GM12878 (cell line): ENCODE measurements around the gene DYNLT2. TPM values are rescaled to one million over a fixed set of nuclear protein-coding genes. Genes with fewer than 3 reads are reported as not detected.

Experiments used
- ATAC-seq: fragments of 200-7000 bp; cut with Tn5 transposase; 3 replicates; pipeline ENCODE4 v1.9.1; 2020; ENCODE audit warnings: mild to moderate bottlenecking, moderate library complexity
- BruUV-seq: library from RNA; stranded (reverse); fragments of 400-500 nt; replicated peaks from 2 replicates; lab custom pipeline; 2021; lab: Mats Ljungman, UMichigan
- CTCF ChIA-PET: fragments of 300-600 bp; sonication (Branson Sonifier 250); formaldehyde crosslinking; extraction: SDS; loops from one replicate; lab custom pipeline; 2021; ENCODE audit warnings: inconsistent platforms; lab: Yijun Ruan, JAX
- POLR2A ChIA-PET: fragments of 350-600 bp; formaldehyde crosslinking; extraction: SDS; loops from one replicate; lab custom pipeline; 2021; ENCODE audit warnings: inconsistent platforms; lab: Charles Lee
- RAD21 ChIA-PET: fragments of 300-600 bp; sonication (Branson Sonifier 250); formaldehyde crosslinking; loops from one replicate; lab custom pipeline; 2023; ENCODE audit warnings: antibody characterized with exemption; ENCODE audit not compliant: unreplicated experiment; lab: Charles Lee
- SMC1A ChIA-PET: fragments of 300-600 bp; sonication (Branson Sonifier 250); formaldehyde crosslinking; loops from one replicate; lab custom pipeline; 2023; ENCODE audit not compliant: unreplicated experiment, uncharacterized antibody; lab: Charles Lee
- DNase-seq: peaks from one replicate; pipeline ENCODE4 v3.0.0-alpha.2; 2011; ENCODE audit warnings: low read depth, low spot score
- FAIRE-seq: peaks from 3 replicates; lab custom pipeline; 2011; peaks lifted over from hg19 to GRCh38; lab: Jason Lieb, UNC
- H2AFZ ChIP-seq: 2 replicates; pipeline ENCODE4 v1.6.0; 2011; ENCODE audit warnings: low read depth, low read length, control low read depth; ENCODE audit not compliant: control insufficient read depth
- H3K27ac ChIP-seq: 2 replicates; pipeline ENCODE4 v1.5.1; 2011; ENCODE audit warnings: control low read depth; ENCODE audit not compliant: control insufficient read depth, insufficient read depth
- H3K27me3 ChIP-seq, 2 experiments: replicated peaks in 1 of 2; 2 replicates each; pipeline versions ENCODE4 v1.6.0 to v1.6.1; 2011; ENCODE audit warnings: low read length in 1 of 2; ENCODE audit not compliant: control insufficient read depth in 2 of 2, insufficient read depth in 2 of 2
- H3K36me3 ChIP-seq, 2 experiments: 2 replicates each; pipeline ENCODE4 v1.5.1; 2011; ENCODE audit warnings: low read length in 1 of 2; ENCODE audit not compliant: control insufficient read depth in 2 of 2, insufficient read depth in 2 of 2
- H3K4me1 ChIP-seq: 2 replicates; pipeline ENCODE4 v1.6.1; 2011; ENCODE audit warnings: mild to moderate bottlenecking, low read length, moderate library complexity, mixed read lengths; ENCODE audit not compliant: control insufficient read depth, insufficient read depth
- H3K4me2 ChIP-seq: 2 replicates; pipeline ENCODE4 v1.6.0; 2011; ENCODE audit warnings: control low read depth; ENCODE audit not compliant: control insufficient read depth, insufficient read depth
- H3K4me3 ChIP-seq: fragments of 200-600 bp; sonication (generic); 2 replicates; pipeline ENCODE4 v1.5.1; 2016
- H3K79me2 ChIP-seq: 2 replicates; pipeline ENCODE4 v1.6.0; 2011; ENCODE audit warnings: low read length; ENCODE audit not compliant: control insufficient read depth, insufficient read depth
- H3K9ac ChIP-seq: 2 replicates; pipeline ENCODE4 v1.8.0; 2011; ENCODE audit warnings: low read length, control low read depth, mixed read lengths; ENCODE audit not compliant: control insufficient read depth, insufficient read depth
- H3K9me3 ChIP-seq: replicated peaks from 3 replicates; pipeline ENCODE4 v1.5.1; 2011; ENCODE audit warnings: mild to moderate bottlenecking, low read length; ENCODE audit not compliant: control insufficient read depth, insufficient read depth
- H4K20me1 ChIP-seq: 2 replicates; pipeline ENCODE4 v1.6.0; 2011; ENCODE audit not compliant: control insufficient read depth, insufficient read depth
- ASH2L ChIP-seq: fragments of 300-600, 200-600 bp; sonication (generic); IDR thresholded peaks from 2 replicates; pipeline ENCODE4 v1.6.1; 2017; ENCODE audit warnings: low read depth, mild to moderate bottlenecking, borderline replicate concordance
- BRCA1 ChIP-seq: IDR thresholded peaks from 2 replicates; pipeline ENCODE4 v1.6.1; 2011; ENCODE audit warnings: low read depth, low read length, improper control_type of control experiment
- CHD1 ChIP-seq: IDR thresholded peaks from 2 replicates; pipeline ENCODE4 v1.6.1; 2012; ENCODE audit warnings: low read depth, low read length, improper control_type of control experiment
- FOXM1 ChIP-seq: IDR thresholded peaks from 2 replicates; pipeline ENCODE4 v1.6.1; 2012; ENCODE audit warnings: low read depth, mild to moderate bottlenecking, inconsistent platforms, low read length, moderate library complexity
- HDAC2 ChIP-seq: fragments of 200-600 bp; sonication (generic); IDR thresholded peaks from 2 replicates; pipeline ENCODE4 v1.6.1; 2017
- KLF5 ChIP-seq: fragments of 450-650 bp; IDR thresholded peaks from 2 replicates; pipeline ENCODE4 v1.6.1; 2014; ENCODE audit warnings: mild to moderate bottlenecking; ENCODE audit not compliant: partially characterized antibody
- MXI1 ChIP-seq: fragments of 150-350 bp; IDR thresholded peaks from 2 replicates; pipeline ENCODE4 v1.6.1; 2011; ENCODE audit warnings: low read depth, mild to moderate bottlenecking, inconsistent platforms, low read length, improper control_type of control experiment
- RELA ChIP-seq: fragments of 450-650 bp; IDR thresholded peaks from 2 replicates; pipeline ENCODE4 v1.8.0; 2014; ENCODE audit warnings: borderline replicate concordance; ENCODE audit not compliant: partially characterized antibody
- STAT1 ChIP-seq: fragments of 450-650 bp; conservative IDR thresholded peaks from 2 replicates; pipeline ENCODE4 v1.6.1; 2014; ENCODE audit warnings: antibody characterized with exemption, mild to moderate bottlenecking
- TCF12 ChIP-seq: IDR thresholded peaks from 2 replicates; pipeline ENCODE4 v1.6.1; 2011; ENCODE audit warnings: low read depth, mild to moderate bottlenecking, low read length
- WGBS: methylation state at CpG from one replicate; pipeline ENCODE4 v1.1.6; 2016; ENCODE audit warnings: low lambda C conversion rate; ENCODE audit not compliant: insufficient replicate concordance, insufficient coverage; ENCODE audit errors: missing lambda C conversion rate; 5-methylcytosine and 5-hydroxymethylcytosine counted together
- in situ Hi-C: fragments of 300-500 bp; cut with MboI; formaldehyde crosslinking; loops from 9 replicates; pipeline ENCODE4 v1.14.3; 2018; ENCODE audit warnings: mixed read lengths
- intact Hi-C: fragments of 100-400 bp; cut with micrococcal nuclease; formaldehyde crosslinking; loops from one replicate; pipeline ENCODE4 v1.14.2; 2022; ENCODE audit not compliant: unreplicated experiment
- polyA plus RNA-seq, 11 experiments: library from polyadenylated mRNA; depleted of rRNA in 4 of 11; unstranded in 6 of 11; stranded (reverse) in 5 of 11; fragments of >200 nt; fragmentation: Nextera tagmentation in 4 of 11; fragmentation: Illumina TruSeq in 1 of 11; extraction: Ambion mirVana in 4 of 11; extraction: Trizol in 1 of 11; gene quantifications; 1 replicate in 1 of 11; 2 replicates in 10 of 11; pipeline versions ENCODE4 v1.2.1 to v1.2.3, GENCODE V29; 2011 to 2016; ENCODE audit warnings: inconsistent platforms in 2 of 11, missing spikeins in 2 of 11, low read depth in 1 of 11
- total RNA-seq, 4 experiments: library from RNA; depleted of rRNA in 3 of 4; stranded (reverse); fragments of >200 nt in 3 of 4; fragmentation: Illumina TruSeq in 1 of 4; extraction: Trizol in 1 of 4; gene quantifications; 2 replicates each; pipeline versions ENCODE4 v1.2.1 to v1.2.3, GENCODE V29; 2013 to 2021
- TF ChIP-seq, protein P1 (sequence below): fragments of 450-650 bp; formaldehyde crosslinking; IDR thresholded peaks from 2 replicates; pipeline ENCODE4 v1.4.0; 2020; ENCODE audit warnings: mild to moderate bottlenecking, moderate library complexity
- TF ChIP-seq, protein P2 (sequence below): fragments of 450-650 bp; IDR thresholded peaks from 2 replicates; pipeline ENCODE4 v1.6.1; 2017; ENCODE audit warnings: low read depth, mild to moderate bottlenecking, moderate library complexity
- TF ChIP-seq, protein P3 (sequence below): fragments of 450-650 bp; IDR thresholded peaks from 2 replicates; pipeline ENCODE4 v1.6.1; 2017; ENCODE audit warnings: mild to moderate bottlenecking, moderate library complexity

DYNLT2 gene
- total and polyA plus RNA-seq, 10 of the 15 experiments (the other 5 are each of a cell fraction or from before 2014, with no cell fraction given): 2.2 to 5.9 (median 5.4) TPM

DNA sequence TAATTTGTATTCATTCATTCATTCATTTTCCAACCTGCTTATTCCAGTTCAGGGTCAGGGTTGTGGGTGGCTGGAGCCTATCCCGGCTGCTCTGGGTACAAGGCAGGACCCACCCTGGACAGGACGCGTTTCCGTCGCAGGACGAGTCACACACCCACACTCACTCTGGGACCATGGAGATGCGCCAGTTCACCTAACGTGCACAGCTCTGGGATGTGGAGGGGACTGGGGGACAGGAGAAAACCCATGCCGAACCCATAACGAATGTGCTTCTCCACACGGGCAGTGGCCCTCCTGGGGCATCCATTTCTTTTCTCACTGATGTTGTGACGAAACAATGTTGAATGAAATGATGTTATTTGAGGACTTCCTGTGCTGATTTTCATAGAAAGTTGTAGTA, 26.5 kb upstream of the DYNLT2 start:
- ChIA-PET CTCF (interaction anchor here (0.8 kb wide), 1 partner anchor 12 kb away, joined by 3 read pairs; no protein-coding TSS in a partner anchor), RAD21 (no interaction called here), SMC1A (no interaction called here), POLR2A (no interaction called here)
- no peaks in the 10 kb centered on the region for H3K27me3 ChIP-seq
- 91% methylated on average over 12 of the region's 12 CpGs for WGBS
- no TSS peak for BruUV-seq
- no peaks in the 10 kb centered on the region for H3K4me1 ChIP-seq
- no peak for DNase-seq
- peaks cover 6 to 15% of the 10 kb centered on the region in 2 experiments for H3K36me3 ChIP-seq
- in situ Hi-C loops: no loop called here
- H3K4me2 ChIP-seq: no peak overlapping the region
- no peaks in the 10 kb centered on the region for H3K79me2 ChIP-seq
- H2AFZ ChIP-seq: no peak overlapping the region
- no peaks in the 10 kb centered on the region; the same call in 2 of the 3 replicates for H3K9me3 ChIP-seq
- no peak for ATAC-seq
- H3K9ac ChIP-seq: no peak overlapping the region
- H4K20me1 ChIP-seq: no peaks in the 10 kb centered on the region
- no peak for FAIRE-seq
- no peak overlapping the region for H3K27ac ChIP-seq
- no peak overlapping the region for H3K4me3 ChIP-seq
- intact Hi-C loops: no loop called here
- TF ChIP-seq STAT1 (no peak), KLF5 (no peak), MXI1 (no peak), TCF12 (no peak), FOXM1 (no peak), CHD1 (no peak), BRCA1 (no peak), RELA (no peak), HDAC2 (no peak), ASH2L (no peak)
- TF ChIP-seq, protein P1, sequence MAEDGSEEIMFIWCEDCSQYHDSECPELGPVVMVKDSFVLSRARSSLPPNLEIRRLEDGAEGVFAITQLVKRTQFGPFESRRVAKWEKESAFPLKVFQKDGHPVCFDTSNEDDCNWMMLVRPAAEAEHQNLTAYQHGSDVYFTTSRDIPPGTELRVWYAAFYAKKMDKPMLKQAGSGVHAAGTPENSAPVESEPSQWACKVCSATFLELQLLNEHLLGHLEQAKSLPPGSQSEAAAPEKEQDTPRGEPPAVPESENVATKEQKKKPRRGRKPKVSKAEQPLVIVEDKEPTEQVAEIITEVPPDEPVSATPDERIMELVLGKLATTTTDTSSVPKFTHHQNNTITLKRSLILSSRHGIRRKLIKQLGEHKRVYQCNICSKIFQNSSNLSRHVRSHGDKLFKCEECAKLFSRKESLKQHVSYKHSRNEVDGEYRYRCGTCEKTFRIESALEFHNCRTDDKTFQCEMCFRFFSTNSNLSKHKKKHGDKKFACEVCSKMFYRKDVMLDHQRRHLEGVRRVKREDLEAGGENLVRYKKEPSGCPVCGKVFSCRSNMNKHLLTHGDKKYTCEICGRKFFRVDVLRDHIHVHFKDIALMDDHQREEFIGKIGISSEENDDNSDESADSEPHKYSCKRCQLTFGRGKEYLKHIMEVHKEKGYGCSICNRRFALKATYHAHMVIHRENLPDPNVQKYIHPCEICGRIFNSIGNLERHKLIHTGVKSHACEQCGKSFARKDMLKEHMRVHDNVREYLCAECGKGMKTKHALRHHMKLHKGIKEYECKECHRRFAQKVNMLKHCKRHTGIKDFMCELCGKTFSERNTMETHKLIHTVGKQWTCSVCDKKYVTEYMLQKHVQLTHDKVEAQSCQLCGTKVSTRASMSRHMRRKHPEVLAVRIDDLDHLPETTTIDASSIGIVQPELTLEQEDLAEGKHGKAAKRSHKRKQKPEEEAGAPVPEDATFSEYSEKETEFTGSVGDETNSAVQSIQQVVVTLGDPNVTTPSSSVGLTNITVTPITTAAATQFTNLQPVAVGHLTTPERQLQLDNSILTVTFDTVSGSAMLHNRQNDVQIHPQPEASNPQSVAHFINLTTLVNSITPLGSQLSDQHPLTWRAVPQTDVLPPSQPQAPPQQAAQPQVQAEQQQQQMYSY (CRISPR knock-in tag): no peak
- TF ChIP-seq, protein P2, sequence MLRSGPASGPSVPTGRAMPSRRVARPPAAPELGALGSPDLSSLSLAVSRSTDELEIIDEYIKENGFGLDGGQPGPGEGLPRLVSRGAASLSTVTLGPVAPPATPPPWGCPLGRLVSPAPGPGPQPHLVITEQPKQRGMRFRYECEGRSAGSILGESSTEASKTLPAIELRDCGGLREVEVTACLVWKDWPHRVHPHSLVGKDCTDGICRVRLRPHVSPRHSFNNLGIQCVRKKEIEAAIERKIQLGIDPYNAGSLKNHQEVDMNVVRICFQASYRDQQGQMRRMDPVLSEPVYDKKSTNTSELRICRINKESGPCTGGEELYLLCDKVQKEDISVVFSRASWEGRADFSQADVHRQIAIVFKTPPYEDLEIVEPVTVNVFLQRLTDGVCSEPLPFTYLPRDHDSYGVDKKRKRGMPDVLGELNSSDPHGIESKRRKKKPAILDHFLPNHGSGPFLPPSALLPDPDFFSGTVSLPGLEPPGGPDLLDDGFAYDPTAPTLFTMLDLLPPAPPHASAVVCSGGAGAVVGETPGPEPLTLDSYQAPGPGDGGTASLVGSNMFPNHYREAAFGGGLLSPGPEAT: no peak
- TF ChIP-seq, protein P3, sequence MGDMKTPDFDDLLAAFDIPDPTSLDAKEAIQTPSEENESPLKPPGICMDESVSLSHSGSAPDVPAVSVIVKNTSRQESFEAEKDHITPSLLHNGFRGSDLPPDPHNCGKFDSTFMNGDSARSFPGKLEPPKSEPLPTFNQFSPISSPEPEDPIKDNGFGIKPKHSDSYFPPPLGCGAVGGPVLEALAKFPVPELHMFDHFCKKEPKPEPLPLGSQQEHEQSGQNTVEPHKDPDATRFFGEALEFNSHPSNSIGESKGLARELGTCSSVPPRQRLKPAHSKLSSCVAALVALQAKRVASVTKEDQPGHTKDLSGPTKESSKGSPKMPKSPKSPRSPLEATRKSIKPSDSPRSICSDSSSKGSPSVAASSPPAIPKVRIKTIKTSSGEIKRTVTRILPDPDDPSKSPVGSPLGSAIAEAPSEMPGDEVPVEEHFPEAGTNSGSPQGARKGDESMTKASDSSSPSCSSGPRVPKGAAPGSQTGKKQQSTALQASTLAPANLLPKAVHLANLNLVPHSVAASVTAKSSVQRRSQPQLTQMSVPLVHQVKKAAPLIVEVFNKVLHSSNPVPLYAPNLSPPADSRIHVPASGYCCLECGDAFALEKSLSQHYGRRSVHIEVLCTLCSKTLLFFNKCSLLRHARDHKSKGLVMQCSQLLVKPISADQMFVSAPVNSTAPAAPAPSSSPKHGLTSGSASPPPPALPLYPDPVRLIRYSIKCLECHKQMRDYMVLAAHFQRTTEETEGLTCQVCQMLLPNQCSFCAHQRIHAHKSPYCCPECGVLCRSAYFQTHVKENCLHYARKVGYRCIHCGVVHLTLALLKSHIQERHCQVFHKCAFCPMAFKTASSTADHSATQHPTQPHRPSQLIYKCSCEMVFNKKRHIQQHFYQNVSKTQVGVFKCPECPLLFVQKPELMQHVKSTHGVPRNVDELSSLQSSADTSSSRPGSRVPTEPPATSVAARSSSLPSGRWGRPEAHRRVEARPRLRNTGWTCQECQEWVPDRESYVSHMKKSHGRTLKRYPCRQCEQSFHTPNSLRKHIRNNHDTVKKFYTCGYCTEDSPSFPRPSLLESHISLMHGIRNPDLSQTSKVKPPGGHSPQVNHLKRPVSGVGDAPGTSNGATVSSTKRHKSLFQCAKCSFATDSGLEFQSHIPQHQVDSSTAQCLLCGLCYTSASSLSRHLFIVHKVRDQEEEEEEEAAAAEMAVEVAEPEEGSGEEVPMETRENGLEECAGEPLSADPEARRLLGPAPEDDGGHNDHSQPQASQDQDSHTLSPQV: no peak
